Prostate gland (tissue), 2 donors: ENCODE measurements around the gene IL24.

ENCODE experiments used
- POLR2A ChIP-seq: fragments of 450-650 bp; IDR thresholded peaks from one replicate; pipeline ENCODE4 v1.6.1; 2016; ENCODE audit warnings: antibody characterized with exemption, mild to moderate bottlenecking
- POLR2AphosphoS5 ChIP-seq: sonication (generic); formaldehyde crosslinking; IDR thresholded peaks from one replicate; pipeline ENCODE4 v1.6.1; 2017; ENCODE audit warnings: antibody characterized with exemption
- TF ChIP-seq, protein P1 (sequence below), 4 experiments: fragments of 200-600 bp in 2 of 4; fragments of 450-650 bp in 2 of 4; sonication (generic) in 2 of 4; IDR thresholded peaks; 1 replicate in 3 of 4; 2 replicates in 1 of 4; pipeline ENCODE4 v1.5.1; 2016 to 2019; ENCODE audit warnings: antibody characterized with exemption in 4 of 4, mild to moderate bottlenecking in 2 of 4, moderate library complexity in 2 of 4

DNA sequence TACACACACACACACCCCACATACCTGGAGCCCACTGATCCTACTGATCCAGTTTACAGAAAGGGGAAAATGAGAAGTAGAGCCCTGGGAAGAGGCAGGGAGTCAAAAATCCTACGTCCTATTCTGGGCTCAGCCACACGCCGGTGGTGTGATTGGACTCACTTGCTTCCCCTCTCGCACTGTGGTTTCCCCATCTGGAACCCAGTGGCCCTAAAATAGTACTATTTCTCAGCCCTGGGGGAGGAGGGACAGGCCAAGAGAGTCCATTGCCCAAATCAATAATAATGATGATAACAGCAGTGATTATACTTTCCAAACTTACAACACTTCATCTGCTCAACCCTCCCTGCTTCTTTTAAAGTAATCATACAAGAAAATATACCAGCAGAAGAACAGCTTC is 52.0 kb downstream of the IL24 start:
- TF ChIP-seq, protein P1, sequence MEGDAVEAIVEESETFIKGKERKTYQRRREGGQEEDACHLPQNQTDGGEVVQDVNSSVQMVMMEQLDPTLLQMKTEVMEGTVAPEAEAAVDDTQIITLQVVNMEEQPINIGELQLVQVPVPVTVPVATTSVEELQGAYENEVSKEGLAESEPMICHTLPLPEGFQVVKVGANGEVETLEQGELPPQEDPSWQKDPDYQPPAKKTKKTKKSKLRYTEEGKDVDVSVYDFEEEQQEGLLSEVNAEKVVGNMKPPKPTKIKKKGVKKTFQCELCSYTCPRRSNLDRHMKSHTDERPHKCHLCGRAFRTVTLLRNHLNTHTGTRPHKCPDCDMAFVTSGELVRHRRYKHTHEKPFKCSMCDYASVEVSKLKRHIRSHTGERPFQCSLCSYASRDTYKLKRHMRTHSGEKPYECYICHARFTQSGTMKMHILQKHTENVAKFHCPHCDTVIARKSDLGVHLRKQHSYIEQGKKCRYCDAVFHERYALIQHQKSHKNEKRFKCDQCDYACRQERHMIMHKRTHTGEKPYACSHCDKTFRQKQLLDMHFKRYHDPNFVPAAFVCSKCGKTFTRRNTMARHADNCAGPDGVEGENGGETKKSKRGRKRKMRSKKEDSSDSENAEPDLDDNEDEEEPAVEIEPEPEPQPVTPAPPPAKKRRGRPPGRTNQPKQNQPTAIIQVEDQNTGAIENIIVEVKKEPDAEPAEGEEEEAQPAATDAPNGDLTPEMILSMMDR (IDR thresholded peaks at IDR 0.05), result no peak
- TF ChIP-seq POLR2A, result no peak
- no peak for TF ChIP-seq POLR2AphosphoS5
